ENCODE measurements around the gene TBC1D22A. TPM values are rescaled to one million over a fixed set of nuclear protein-coding genes. Genes with fewer than 3 reads are reported as not detected.

Gene TBC1D22A
- polyA plus RNA-seq, 1 experiment, result 24.2 TPM

GRCh38 chr22:47210112-47210657 lies 447.7 kb downstream of the TBC1D22A start:
- H3K36me3 ChIP-seq (ENCODE audit: control insufficient read depth, insufficient read depth, low read length), result no peaks in the 10 kb centered on the region
- no peak for TF ChIP-seq CTCF (IDR thresholded peaks at IDR 0.05; ENCODE audit: insufficient read depth, low read depth, low read length)
- no peak for DNase-seq (ENCODE audit: low read depth)
- CTCF ChIA-PET, result no interaction called here
- H3K27me3 ChIP-seq (ENCODE audit: control insufficient read depth, insufficient read depth, low read length), result no peaks in the 10 kb centered on the region
- no peak overlapping the region for H3K4me3 ChIP-seq (ENCODE audit: low read depth, low read length)
- POLR2A ChIA-PET, result no interaction called here

- DNase-seq (ENCODE audit: low read depth), result no peak
- no peak for TF ChIP-seq CTCF (IDR thresholded peaks at IDR 0.05; ENCODE audit: insufficient read depth, low read depth, low read length)
- CTCF ChIA-PET, result no interaction called here
Measured at GRCh38 chr22:47210686-47211085, 448.2 kb downstream of the TBC1D22A start.

GRCh38 chr22:47213571-47214230 lies 451.3 kb downstream of the TBC1D22A start:
- ChIA-PET CTCF (interaction anchor here (0.9 kb wide), 1 partner anchor 12 kb away, joined by 3 read pairs; no protein-coding TSS in a partner anchor), POLR2A (no interaction called here)
- no peak overlapping the region for H3K4me3 ChIP-seq (ENCODE audit: low read depth, low read length)
- no peaks in the 10 kb centered on the region for H3K36me3 ChIP-seq (ENCODE audit: control insufficient read depth, insufficient read depth, low read length)
- no peaks in the 10 kb centered on the region for H3K27me3 ChIP-seq (ENCODE audit: control insufficient read depth, insufficient read depth, low read length)
- no peak for DNase-seq (ENCODE audit: low read depth)
- TF ChIP-seq CTCF (IDR thresholded peaks at IDR 0.05; ENCODE audit: insufficient read depth, low read depth, low read length), result peak; percentile 44

More at GRCh38 chr22:47210686-47211085, 448.2 kb downstream of the TBC1D22A start:
- no peaks in the 10 kb centered on the region for H3K27me3 ChIP-seq (ENCODE audit: control insufficient read depth, insufficient read depth, low read length)
- no peaks in the 10 kb centered on the region for H3K36me3 ChIP-seq (ENCODE audit: control insufficient read depth, insufficient read depth, low read length)
- no peak overlapping the region for H3K4me3 ChIP-seq (ENCODE audit: low read depth, low read length)
- POLR2A ChIA-PET, result no interaction called here

- Histone ChIP-seq H3K27me3 (ENCODE audit: control insufficient read depth, insufficient read depth, low read length) (no peaks in the 10 kb centered on the region), H3K36me3 (ENCODE audit: control insufficient read depth, insufficient read depth, low read length) (no peaks in the 10 kb centered on the region), H3K4me3 (ENCODE audit: low read depth, low read length) (no peak overlapping the region)
- DNase-seq (ENCODE audit: low read depth), result no peak
- ChIA-PET POLR2A (no interaction called here), CTCF (no interaction called here)
- no peak for TF ChIP-seq CTCF (IDR thresholded peaks at IDR 0.05; ENCODE audit: insufficient read depth, low read depth, low read length)
Measured at GRCh38 chr22:47215851-47216250, 453.4 kb downstream of the TBC1D22A start.

GRCh38 chr22:47218671-47219070 lies 456.2 kb downstream of the TBC1D22A start:
- Histone ChIP-seq H3K27me3 (ENCODE audit: control insufficient read depth, insufficient read depth, low read length) (no peaks in the 10 kb centered on the region), H3K36me3 (ENCODE audit: control insufficient read depth, insufficient read depth, low read length) (no peaks in the 10 kb centered on the region), H3K4me3 (ENCODE audit: low read depth, low read length) (no peak overlapping the region)
- ChIA-PET POLR2A (no interaction called here), CTCF (no interaction called here)
- no peak for TF ChIP-seq CTCF (IDR thresholded peaks at IDR 0.05; ENCODE audit: insufficient read depth, low read depth, low read length)
- no peak for DNase-seq (ENCODE audit: low read depth)
